NB4 (cell line): ENCODE results near the gene AP4S1.

Experiments used
- MYC ChIP-seq: IDR thresholded peaks from 2 replicates; pipeline ENCODE4 v1.6.1; 2011; ENCODE audit warnings: low read depth, low read length
- POLR2A ChIP-seq: IDR thresholded peaks from 2 replicates; pipeline ENCODE4 v1.6.1; 2011; ENCODE audit warnings: mild to moderate bottlenecking; ENCODE audit not compliant: insufficient read length; ENCODE audit errors: extremely low read depth
- TF ChIP-seq, protein P1 (sequence below): IDR thresholded peaks from one replicate; pipeline ENCODE4 v1.5.1; 2012; ENCODE audit warnings: low read depth, low read length
- TF ChIP-seq, protein P2 (sequence below): IDR thresholded peaks from 2 replicates; pipeline ENCODE4 v1.6.1; 2011; ENCODE audit warnings: low read depth, low read length

DNA sequence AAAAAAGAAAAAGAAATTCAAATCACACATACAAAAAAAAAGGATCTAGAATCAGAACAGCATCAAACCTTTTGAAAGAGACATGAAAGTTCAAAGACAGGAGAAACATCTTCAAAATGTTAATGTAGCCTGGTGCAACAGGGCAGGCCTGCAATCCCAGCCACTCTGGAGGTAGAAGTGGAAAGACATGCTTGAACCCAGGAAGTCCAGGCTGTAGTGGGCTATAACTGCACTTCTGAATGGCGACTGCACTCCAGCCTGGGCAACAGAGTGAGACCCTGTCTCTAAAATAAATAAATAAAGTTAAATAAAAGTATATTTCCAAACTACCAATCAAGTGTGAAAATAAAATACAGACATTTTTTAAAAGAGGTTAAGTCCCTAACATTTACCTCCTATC is 18.7 kb upstream of the AP4S1 start:
- TF ChIP-seq, protein P1, sequence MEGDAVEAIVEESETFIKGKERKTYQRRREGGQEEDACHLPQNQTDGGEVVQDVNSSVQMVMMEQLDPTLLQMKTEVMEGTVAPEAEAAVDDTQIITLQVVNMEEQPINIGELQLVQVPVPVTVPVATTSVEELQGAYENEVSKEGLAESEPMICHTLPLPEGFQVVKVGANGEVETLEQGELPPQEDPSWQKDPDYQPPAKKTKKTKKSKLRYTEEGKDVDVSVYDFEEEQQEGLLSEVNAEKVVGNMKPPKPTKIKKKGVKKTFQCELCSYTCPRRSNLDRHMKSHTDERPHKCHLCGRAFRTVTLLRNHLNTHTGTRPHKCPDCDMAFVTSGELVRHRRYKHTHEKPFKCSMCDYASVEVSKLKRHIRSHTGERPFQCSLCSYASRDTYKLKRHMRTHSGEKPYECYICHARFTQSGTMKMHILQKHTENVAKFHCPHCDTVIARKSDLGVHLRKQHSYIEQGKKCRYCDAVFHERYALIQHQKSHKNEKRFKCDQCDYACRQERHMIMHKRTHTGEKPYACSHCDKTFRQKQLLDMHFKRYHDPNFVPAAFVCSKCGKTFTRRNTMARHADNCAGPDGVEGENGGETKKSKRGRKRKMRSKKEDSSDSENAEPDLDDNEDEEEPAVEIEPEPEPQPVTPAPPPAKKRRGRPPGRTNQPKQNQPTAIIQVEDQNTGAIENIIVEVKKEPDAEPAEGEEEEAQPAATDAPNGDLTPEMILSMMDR: no peak
- TF ChIP-seq, protein P2, sequence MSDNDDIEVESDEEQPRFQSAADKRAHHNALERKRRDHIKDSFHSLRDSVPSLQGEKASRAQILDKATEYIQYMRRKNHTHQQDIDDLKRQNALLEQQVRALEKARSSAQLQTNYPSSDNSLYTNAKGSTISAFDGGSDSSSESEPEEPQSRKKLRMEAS: no peak
- TF ChIP-seq POLR2A (no peak), MYC (no peak)
